Activated naive CD4-positive, alpha-beta T cell treated with Interleukin-2 at 50 U/mL for 16 hours (primary cell): ENCODE measurements around the gene HSPB1.
"Not testable (repeated sequence)": the region's sequence is repeated elsewhere in the genome, so short reads cannot be mapped to it uniquely, and the experiment has no call there.

ENCODE experiments used
- DNase-seq: peaks from one replicate; pipeline ENCODE4 v3.0.0-alpha.2; 2020

Gene HSPB1

DNA sequence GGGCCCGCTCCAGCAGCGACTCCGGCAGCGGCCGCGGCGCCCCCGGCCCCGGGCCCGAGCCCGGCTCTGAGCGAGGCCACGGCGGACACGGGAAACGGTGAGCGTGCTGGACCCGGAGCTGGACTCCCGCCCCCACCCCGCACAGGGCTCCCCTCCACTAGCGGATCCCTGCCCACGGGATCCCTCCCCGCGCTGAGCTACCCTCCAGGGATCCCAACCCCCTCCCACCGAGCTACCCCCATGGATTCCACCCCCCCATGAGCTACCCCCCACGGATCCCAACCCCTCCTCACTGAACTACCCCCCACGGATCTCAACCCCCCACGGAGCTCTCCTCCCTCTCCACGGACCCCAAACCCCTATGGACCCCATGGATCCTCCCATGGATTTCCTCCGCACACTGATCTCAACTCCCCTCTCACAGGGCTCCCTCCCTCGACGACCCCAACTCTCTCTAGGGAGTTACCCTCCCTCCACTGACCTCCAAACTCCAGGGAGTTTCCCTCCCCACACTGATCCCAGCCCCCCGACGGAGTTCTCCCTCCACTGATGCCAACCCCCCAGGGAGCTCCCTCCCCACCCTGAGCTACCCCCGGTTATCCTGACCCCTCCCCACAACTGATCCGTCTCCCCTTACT, 20.6 kb upstream of the HSPB1 start:
- no peak for DNase-seq

DNA sequence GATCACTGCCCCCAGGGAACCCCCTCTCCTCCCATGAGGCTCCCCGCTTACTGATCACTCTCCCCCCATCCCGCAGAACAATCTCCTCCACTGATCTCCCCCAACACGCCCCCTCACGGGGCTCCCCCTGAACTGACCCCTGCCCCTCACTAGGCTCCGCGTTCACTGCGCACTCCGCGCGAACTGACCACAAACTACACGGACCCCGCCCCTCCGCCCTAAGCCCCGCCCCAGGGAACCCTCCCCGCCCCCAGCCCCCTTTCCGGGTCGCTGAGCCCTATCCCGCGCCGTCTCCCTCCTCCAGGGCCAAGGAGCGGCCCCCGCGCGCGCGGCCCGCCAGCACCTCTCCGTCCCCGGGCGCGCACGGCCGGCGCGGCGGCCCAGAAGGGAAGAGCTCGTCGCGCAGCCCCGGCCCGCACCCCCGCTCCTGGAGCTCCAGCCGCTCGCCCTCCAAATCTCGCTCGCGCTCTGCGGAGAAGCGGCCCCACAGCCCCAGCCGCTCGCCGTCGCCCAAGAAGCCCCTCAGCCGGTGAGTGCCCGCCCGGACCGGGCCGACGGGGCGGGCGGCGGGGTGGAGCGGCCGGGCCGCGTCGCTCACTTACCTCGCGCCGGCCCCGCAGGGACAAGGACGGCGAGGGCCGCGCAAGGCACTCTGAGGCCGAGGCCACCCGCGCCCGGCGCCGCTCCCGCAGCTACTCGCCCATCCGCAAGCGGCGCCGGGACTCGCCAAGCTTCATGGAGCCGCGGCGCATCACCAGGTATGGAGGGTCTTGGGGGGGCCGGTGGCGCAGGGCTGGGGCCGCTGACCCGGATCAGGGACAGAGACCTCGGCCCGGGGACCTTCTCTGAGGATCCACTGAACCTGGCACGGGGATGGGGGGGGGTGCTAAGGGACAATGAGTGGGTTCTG, 19.9 kb upstream of the HSPB1 start:
- no peak for DNase-seq

DNA sequence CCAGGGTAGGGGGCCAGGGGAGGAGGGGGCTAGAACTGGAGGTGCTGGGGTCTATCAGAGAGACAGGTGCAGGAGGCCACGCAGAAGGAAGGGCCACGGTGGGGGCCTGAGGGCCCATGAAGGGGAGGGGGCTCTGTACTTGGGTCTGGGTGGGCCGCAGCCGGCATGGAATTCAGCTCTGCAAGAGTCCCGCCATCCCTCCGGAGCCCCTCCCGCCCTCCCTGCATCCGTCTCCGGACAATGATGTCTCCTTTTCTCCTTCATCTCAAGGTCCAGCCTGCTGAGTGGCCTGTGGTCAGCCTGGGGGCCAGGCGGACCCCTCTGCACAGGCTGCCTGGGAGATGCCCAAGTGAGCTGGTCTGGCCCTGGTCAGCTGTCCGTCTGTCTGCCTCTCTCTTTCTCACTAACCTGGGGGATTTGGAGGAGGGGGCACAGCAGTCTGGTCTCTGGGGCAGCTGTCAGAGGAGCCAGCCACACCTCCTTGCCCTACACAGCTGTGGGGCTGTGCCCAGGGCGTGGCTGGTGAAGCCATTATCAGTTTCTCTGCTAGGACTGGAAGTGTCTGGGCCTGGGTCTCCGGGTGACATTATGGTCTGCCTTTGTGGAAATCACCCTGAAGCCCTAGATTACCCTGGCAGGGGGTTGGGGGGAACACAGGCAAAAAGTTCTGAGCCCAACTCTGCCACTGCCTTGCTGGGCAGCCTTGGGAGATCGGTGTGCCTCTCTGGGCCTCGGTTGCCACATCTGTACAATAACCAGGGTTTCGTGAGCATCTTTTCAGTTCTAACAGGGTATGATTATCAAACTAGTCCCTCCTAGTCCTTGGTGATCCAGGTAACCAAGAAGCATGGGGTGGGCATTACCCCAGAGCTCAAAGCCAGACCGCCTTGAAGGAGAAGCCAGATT, 19.0 kb upstream of the HSPB1 start:
- no peak for DNase-seq

DNA sequence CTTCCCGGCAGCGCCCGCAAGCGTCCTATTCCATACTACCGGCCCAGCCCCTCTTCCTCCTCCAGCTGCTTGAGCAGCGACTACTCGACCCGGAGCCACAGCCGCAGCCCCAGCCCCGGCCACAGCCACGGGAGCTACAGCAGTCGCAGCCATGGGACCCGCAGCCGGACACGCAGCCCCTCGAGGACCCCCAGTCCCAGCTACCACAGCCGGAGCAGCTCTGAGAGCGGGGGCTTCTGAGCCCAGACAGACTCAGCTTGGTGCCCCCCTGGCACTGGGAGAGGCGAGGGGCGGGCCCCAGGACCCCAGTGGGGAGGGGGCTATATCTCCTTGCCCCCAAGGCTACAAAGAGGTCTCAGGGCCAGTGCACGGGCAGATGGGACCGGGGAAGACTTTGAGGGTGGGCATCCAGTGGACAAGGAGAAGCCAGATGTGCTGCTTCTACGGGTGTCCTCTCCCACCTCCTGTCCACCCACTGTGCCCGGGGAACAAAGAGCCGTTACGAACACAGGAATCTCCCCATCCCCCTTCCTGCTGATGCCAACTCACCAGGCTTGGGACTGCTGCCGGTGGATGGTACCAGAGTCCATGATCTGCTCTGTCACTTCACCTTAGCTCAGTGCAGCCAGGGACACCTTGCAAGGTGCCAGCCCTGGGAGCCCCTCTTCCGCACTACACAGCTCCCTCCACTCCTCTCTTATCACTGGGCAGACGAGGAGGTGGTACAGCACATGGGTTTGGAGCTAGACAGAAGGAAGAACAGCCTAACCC, 16.7 kb upstream of the HSPB1 start:
- DNase-seq, result no peak

DNA sequence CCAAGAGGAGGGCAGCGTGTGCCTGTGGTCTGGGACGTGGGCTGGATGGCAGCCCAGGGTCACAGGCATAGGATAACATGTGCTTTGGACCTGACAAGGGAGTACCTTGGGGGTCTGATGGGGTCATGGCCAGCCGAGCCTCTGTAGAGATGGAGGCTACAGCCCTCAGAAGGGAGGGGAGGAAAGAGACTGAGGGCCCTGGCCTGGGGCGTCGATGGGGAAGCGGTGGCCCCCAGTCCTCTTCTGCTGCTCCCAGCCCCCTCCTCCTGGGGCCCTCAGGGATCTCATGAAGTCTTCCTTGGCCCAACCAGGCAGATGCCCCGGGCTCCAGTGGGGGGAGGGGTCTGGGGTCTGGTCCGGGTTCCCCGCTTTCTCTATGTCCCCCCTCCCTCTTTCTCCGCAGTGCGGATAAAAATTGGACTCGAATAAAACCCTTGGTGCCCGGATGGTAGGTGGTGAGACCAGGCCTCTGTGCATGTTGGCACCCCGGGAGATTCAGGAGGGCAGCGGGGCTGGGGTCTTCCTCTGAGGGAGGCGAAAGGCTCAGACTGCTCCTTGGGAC, 15.6 kb upstream of the HSPB1 start:
- DNase-seq, result no peak

DNA sequence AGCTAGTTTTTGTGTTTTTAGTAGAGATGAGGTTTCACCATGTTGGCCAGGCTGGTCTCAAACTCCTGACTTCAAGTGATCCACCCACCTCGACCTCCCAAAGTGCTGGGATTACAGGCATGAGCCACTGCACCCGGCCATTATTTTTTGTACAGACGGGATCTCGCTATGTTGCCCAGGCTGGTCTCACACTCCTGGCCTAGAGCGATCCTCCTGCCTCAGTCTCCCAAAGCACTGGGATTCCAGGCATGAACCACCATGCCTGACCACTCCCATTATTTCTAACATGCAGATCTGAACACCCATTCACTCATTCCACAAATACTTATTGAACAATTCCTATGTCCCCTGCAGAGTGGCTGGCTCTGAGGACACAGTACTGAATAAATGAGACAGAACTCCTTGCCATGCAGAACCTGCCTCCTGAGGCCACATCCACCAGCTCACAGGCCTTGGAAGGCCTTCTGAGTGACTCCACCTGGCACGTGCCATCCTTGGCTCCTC, 11.6 kb upstream of the HSPB1 start:
- DNase-seq, result not testable (repeated sequence)

DNA sequence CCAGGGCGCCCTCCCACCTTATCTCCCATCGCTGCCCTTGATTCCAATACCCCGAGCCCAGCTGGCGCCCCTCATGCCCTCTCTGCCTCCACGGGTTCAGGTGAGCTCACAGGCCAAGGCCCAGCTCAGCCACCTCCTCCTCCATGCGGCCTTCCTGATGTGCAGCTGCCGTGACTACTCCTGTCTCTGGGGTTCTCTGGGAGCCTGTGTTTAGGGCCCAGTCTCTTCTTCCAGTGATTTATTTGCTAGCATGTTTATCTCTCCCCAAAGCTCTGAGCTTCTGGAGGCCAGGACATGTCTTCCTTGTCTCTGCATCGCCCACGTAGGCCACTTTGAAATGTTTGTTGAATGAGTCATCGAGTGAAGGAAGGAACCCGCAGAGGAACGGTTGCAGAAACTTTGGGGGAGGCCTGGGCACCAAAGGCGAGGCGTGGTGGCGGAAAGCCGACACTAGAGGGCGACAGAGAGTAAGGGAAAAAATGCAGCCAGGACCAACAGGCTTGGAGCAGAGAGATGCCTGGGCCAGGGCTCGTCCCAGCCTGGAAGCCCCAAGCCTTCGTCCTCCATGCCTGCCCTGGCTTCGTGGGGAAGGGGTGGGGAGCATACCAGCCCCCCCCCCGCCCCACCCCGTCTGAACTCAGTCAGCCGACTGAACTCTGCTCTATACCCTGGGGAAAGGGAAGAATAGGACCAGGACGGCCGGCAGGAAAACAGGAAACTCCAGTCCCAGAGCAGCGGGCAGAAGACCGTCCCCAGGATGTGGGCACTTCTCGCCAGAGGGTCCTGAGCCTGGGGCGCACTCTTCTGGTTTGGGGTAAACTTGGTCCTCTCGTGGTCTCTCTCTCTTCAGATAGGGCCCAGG, 10.9 kb upstream of the HSPB1 start:
- peak; percentile 89 for DNase-seq

DNA sequence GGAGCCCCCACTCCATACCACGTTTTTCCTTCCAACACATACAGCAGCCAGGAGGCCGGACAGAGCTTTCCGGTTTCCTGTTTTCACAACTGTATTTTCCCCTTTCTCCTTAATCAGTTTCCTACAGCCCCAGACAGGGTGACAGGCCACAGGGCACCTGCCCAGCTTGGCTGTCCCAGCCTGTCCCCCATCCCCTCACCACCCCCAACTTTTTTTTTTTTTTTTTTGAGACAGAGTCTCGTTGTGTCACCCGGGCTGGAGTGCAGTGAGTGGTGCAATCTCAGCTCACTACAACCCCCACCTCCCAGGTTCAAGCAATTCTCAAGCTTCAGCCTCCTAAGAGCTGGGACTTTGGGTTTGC, 10.3 kb upstream of the HSPB1 start:
- DNase-seq, result no peak

DNA sequence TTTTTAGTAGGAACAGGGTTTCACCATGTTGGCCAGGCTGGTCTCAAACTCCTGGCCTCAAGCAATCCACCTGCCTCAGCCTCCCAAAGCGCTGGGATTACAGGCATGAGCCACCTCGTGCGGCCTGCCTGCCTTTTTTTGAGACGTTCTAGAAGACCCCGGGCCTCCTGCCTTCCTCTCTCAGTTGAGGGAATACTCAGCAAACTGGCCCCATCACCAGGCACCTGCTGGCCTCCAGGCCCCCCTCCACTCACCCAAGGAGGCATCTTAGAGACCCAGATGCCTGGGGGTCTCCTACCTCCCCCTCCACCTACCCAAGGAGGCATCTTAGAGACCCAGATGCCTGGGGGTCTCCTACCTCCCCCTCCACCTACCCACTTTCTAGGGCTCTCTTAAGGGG, 9.6 kb upstream of the HSPB1 start:
- not testable (repeated sequence) for DNase-seq

DNA sequence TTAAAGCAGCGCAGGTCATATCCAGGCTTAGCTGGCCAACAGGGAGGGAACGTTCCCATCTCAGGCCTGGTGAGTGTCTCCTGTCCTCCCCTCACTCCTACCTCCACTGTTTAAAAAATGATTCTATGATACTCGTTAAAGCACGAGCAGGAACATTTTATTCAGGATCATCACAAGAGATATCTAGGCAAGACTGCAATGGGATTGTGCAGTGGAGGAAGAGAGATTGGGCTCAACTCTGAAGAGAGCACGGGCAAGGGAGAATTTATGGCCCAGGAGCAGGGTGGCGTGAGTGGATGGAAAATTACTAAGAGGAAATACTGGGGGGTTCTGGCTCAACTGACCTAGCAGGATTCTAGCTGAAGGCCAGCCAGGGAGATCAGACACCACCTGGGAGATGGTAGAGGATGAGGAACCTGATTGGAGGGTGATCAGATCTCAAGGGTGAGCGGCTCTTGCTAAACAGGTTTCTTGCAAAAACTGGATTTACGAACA, 9.0 kb upstream of the HSPB1 start:
- DNase-seq, result no peak

DNA sequence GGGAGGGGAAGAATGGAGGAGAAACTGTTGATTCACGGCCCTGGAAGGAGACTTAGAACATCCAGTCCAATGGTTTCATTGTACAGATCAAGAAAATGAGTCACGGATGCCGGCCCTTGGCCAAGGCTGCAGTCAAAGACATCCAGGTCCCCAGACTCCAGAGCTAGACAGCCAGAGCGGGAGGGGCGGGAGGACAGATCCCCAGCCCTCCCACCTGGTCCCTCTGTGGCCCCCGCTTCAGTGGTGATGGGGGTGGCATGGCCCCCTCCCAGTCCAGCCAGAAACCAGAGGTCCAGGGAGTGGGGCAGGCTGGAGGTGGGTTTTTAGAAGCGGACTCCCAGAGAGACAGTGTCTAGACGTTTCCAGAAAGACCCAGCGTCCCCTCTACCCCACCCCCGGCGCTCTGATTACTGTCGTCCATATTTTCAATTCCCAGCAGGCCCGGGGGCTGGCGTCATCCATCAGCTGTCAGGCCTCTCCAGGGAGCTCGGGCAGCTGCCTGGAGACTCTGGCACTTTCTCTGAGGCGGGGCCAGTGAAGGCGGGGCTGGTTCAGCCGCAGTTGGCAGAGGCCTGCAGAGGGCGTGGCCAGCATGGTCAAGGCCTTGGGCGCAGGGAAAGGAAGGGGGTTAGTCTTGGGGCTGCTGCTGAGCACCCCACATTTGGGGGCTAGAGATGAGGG, 8.0 kb upstream of the HSPB1 start:
- no peak for DNase-seq

DNA sequence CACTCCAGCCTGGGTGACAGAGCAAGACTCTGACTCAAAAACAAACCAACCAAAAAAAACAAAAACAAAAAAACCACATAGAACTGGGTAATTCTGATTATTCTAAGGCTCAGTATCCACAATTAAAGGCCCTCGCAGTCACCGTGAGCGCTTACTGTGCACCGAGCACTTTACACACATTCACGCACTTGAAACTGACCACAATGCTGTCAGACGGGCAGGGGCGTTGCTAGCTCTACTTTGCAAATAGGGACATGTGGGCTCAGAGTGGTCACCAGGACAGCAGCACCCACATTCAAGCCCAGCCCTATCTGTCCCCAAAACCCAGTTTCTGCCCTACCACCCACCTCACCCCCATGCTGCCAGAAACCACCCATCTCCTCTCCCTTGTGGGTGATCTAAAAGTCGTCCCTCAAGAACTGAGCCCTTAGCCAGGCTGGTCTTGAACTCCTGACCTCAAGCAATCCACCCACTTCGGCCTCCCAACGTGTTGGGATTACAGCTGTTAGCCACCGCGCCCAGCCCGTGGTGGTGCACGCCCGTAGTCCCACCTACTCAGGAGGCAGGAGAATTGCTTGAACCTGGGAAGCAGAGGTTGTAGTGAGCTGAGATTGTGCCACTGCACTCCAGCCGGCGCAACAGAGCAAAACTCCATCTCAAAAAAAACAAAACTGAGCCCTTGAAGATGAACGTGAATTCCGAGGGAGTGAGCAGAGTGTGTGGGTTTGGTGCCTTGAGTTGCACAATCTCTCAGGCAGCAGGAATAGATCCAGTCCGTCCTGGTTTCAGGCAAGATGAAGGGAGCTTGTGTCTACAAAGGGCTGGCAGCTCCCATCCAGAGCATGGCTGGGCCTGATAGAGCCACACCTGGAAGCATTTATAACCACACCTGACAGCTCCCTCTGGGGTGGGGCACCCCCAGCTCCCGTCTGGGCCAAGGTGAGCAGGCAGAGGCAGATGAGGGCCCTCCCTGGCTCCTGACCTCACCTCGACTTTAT, 5.4 kb upstream of the HSPB1 start:
- DNase-seq, result no peak

DNA sequence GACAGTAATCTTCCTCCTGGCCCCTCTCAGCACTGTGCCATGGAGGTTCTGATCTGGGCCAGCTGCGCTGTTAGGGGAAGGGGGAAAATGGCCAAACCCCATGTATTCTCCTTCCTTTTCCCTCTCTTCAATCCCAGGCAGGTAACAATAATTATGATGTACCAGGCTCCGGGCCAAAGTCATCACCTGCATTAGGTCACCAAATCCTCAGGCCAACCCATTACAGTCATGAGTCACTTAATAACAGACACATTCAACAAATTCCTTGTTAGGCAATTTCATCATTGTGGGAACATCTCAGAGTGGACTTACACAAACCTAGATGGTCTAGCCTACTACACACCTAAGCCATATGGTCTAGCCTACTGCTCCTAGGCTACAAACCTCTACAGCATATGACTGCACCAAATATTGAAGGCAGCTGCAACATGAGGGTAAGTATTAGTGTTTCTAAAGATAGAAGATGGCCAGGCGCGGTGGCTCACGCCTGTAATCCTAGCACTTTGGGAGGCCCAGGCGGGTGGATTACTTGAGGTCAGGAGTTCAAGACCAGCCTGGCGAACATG, 2.2 kb upstream of the HSPB1 start:
- DNase-seq, result no peak

DNA sequence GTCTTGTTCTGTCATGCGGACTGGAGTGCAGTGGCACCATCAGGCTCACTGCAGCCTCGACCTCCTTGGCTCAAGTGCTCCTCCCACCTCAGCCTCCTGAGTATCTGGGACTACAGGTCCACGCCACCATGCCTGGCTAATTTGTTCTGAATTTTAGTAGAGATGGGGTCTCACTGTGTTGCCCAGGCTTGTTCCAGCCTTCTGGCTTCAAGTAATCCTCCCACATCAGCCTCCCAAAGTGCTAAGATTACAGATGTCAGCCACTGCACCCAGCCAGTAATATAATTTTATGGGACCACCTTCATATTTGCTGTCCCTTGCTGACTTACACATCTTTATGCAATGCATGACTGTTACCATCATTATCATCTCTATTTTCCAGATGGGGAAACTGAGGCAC, 1.5 kb upstream of the HSPB1 start:
- DNase-seq, result no peak

DNA sequence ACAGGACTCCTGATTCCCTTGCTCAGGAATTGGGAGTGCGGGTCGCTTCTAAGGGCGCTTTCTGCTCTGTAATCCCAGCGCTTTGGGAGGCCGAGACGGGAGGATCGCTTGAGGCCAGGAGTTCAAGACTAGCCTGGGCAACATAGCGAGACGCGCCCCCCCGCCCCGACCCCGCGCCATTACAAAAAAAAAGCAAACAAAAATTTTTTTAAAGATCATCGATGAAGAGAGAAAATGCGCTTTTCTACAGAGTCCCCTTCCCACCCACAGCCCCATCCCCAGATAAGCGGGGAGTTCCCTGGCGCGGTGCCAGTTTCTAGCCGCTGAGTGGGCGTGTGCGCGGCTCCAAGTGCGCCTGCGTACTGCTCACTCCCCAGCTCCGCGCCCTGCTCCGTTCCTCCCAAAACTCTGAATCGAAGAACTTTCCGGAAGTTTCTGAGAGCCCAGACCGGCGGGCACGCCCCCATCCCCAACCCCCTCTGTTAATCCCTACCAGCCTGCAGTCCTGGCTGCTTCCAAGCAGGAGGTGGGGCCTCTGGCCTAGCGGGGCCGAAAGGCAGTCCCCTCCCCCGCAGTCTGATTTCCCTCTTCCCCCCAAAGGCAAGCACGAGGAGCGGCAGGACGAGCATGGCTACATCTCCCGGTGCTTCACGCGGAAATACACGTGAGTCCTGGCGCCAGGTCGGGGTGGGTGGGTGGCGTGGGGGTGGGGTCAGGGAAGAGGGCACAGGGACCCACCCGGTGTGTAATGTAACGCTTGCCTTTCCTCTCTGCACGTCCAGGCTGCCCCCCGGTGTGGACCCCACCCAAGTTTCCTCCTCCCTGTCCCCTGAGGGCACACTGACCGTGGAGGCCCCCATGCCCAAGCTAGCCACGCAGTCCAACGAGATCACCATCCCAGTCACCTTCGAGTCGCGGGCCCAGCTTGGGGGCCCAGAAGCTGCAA, 1.0 kb downstream of the HSPB1 start:
- peak; percentile 82 for DNase-seq

DNA sequence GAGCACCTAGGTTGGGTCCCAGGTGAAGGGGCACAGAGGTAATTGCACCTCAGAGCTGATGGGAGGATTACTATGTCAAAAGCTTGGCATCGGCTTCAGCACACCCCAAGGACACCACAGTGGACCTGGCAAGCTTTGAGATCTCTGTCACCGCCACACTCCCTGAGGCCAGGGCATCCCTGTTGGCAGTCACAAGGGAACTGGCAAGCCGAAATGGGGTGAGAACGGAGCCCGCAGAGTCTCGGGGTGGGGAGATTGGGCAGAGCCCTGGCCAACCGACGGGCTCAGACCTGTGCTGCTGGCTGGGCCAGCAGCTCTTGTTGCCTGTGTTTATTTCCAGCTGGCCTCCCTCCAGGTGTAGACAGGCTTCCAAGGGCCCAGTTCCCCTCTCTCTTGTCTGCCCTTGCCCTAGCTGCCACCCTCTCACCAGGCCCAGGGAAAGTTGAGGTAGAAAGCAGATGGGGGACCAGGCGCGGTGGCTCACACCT, 2.5 kb downstream of the HSPB1 start:
- DNase-seq, result no peak

DNA sequence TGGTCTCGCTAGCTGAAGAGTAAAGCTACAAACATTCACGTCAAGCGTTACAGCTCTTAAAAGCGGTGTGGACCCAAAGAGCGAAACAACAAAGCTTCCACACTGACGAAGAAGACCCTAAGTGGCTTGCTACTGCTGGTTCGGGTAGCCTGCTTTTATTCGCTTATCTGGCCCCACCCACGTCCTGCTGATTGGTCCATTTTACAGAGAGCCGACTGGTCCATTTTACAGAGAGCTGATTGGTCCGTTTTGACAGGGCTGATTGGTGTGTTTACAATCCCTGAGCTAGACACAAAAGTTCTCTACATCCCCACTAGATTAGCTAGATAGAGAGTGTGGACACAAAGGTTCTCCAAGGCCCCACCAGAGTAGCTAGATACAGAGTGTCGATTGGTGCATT, 6.4 kb downstream of the HSPB1 start:
- not testable (repeated sequence) for DNase-seq
